MM.1S (cell line): ENCODE data around the gene PTGES.

ENCODE experiments used
- DNase-seq: peaks from one replicate; pipeline ENCODE4 v3.0.0-alpha.2; 2015
- H2AFZ ChIP-seq: fragments of 300-600 bp; sonication (generic); 2 replicates; pipeline ENCODE4 v1.6.0; 2016; ENCODE audit warnings: antibody characterized with exemption, low read length
- H3F3A ChIP-seq: fragments of 300-600 bp; sonication (generic); 2 replicates; pipeline ENCODE4 v1.6.1; 2016; ENCODE audit warnings: mild to moderate bottlenecking, antibody characterized with exemption, low read length, moderate library complexity, mixed read lengths; ENCODE audit not compliant: insufficient read depth
- H3K27ac ChIP-seq: fragments of 300-600 bp; sonication (generic); 2 replicates; pipeline ENCODE4 v1.5.1; 2016; ENCODE audit warnings: mild to moderate bottlenecking, low read length
- H3K27me3 ChIP-seq: fragments of 300-600 bp; sonication (generic); replicated peaks from 2 replicates; pipeline ENCODE4 v1.6.0; 2016; ENCODE audit warnings: low read length; ENCODE audit not compliant: insufficient read depth
- H3K36me3 ChIP-seq: fragments of 300-600 bp; sonication (generic); replicated peaks from 2 replicates; pipeline ENCODE4 v1.6.1; 2016; ENCODE audit warnings: mild to moderate bottlenecking, low read length, mixed read lengths; ENCODE audit not compliant: insufficient read depth
- H3K4me1 ChIP-seq: fragments of 300-600 bp; sonication (generic); 2 replicates; pipeline ENCODE4 v1.6.1; 2016; ENCODE audit warnings: low read length, mixed read lengths
- H3K4me2 ChIP-seq: fragments of 300-600 bp; sonication (generic); 2 replicates; pipeline ENCODE4 v1.6.0; 2016; ENCODE audit warnings: low read depth, low read length
- H3K4me3 ChIP-seq: fragments of 300-600 bp; sonication (generic); 2 replicates; pipeline ENCODE4 v1.5.1; 2016; ENCODE audit warnings: low read length, mixed read lengths
- H3K79me2 ChIP-seq: fragments of 300-600 bp; sonication (generic); 2 replicates; pipeline ENCODE4 v1.6.1; 2016; ENCODE audit warnings: mixed run types, low read length, mixed read lengths
- H3K9ac ChIP-seq: fragments of 300-600 bp; sonication (generic); 2 replicates; pipeline ENCODE4 v1.6.1; 2016; ENCODE audit warnings: low read length, mixed read lengths
- H3K9me2 ChIP-seq: fragments of 300-600 bp; sonication (generic); replicated peaks from 2 replicates; pipeline ENCODE4 v1.6.1; 2016; ENCODE audit warnings: mild to moderate bottlenecking, low read length, mixed read lengths; ENCODE audit not compliant: insufficient read depth
- H3K9me3 ChIP-seq: fragments of 300-600 bp; sonication (generic); replicated peaks from 2 replicates; pipeline ENCODE4 v1.6.1; 2016; ENCODE audit warnings: mild to moderate bottlenecking, low read length, mixed read lengths; ENCODE audit not compliant: insufficient read depth
- H4K20me1 ChIP-seq: fragments of 300-600 bp; sonication (generic); 2 replicates; pipeline ENCODE4 v1.6.1; 2016; ENCODE audit warnings: mild to moderate bottlenecking, low read length, moderate library complexity, mixed read lengths; ENCODE audit not compliant: insufficient read depth
- CTCF ChIP-seq: fragments of 300-600 bp; sonication (generic); IDR thresholded peaks from 2 replicates; pipeline ENCODE4 v1.5.1; 2016; ENCODE audit warnings: antibody characterized with exemption, low read length, mixed read lengths
- EZH2 ChIP-seq: fragments of 300-600 bp; sonication (generic); optimal IDR thresholded peaks from 2 replicates; pipeline ENCODE3; 2017; ENCODE audit warnings: low read depth, mild to moderate bottlenecking, antibody characterized with exemption, low read length, mixed read lengths
- EZH2phosphoT487 ChIP-seq: fragments of 300-600 bp; sonication (generic); IDR thresholded peaks from 2 replicates; pipeline ENCODE4 v1.6.1; 2018; ENCODE audit warnings: antibody characterized with exemption, low read length

The PTGES gene

GRCh38 chr9:129709438-129710168 lies 43.2 kb downstream of the PTGES start:
- no peaks in the 10 kb centered on the region for H3F3A ChIP-seq
- H3K4me1 ChIP-seq, result no peaks in the 10 kb centered on the region
- peaks cover 89% of the 10 kb centered on the region for H3K27me3 ChIP-seq
- H3K4me3 ChIP-seq, result no peak overlapping the region
- TF ChIP-seq EZH2 (no peak), CTCF (no peak), EZH2phosphoT487 (no peak)
- H3K9ac ChIP-seq, result no peak overlapping the region
- H3K9me2 ChIP-seq, result no peaks in the 10 kb centered on the region
- no peaks in the 10 kb centered on the region for H3K79me2 ChIP-seq
- H3K9me3 ChIP-seq, result no peaks in the 10 kb centered on the region
- no peak overlapping the region for H3K27ac ChIP-seq
- DNase-seq, result no peak
- H3K4me2 ChIP-seq, result no peak overlapping the region
- H2AFZ ChIP-seq, result no peak overlapping the region
- H3K36me3 ChIP-seq, result no peaks in the 10 kb centered on the region
- no peaks in the 10 kb centered on the region for H4K20me1 ChIP-seq

GRCh38 chr9:129708793-129709192 lies 44.0 kb downstream of the PTGES start:
- H3K9ac ChIP-seq, result no peak overlapping the region

DNA sequence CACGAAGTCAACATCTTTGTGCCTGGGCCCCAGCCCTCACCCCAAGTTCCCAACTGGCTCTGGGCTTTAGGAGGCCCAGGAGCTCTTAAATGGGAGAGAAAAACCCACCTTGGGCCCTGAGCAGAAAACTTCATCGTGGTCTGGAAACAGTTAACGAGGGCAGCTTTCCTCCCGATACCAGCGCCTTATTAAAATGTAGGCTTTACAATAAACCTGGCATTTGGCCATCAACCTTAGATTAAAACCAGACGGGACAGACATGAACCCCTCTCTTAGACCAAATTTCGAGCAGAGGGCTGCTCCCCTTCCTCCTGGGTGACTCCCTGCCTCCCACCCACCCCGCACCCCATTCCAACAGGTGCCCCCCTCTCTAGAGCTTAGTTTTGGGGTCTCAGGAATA lies 48.0 kb downstream of the PTGES start:
- no peak for DNase-seq
- Histone ChIP-seq H2AFZ (no peak overlapping the region), H3K27ac (no peak overlapping the region), H3F3A (no peaks in the 10 kb centered on the region), H3K9me2 (no peaks in the 10 kb centered on the region), H3K4me2 (no peak overlapping the region), H3K9me3 (no peaks in the 10 kb centered on the region), H3K9ac (no peak overlapping the region), H3K36me3 (no peaks in the 10 kb centered on the region), H4K20me1 (no peaks in the 10 kb centered on the region), H3K79me2 (no peaks in the 10 kb centered on the region), H3K4me3 (no peak overlapping the region), H3K27me3 (peaks cover 90% of the 10 kb centered on the region), H3K4me1 (no peaks in the 10 kb centered on the region)
- TF ChIP-seq EZH2phosphoT487 (no peak), EZH2 (no peak), CTCF (no peak)

More at GRCh38 chr9:129708793-129709192, 44.0 kb downstream of the PTGES start:
- Histone ChIP-seq H3K4me3 (no peak overlapping the region), H3F3A (no peaks in the 10 kb centered on the region), H3K9me2 (no peaks in the 10 kb centered on the region), H2AFZ (no peak overlapping the region), H4K20me1 (no peaks in the 10 kb centered on the region), H3K4me2 (no peak overlapping the region), H3K79me2 (no peaks in the 10 kb centered on the region), H3K27ac (no peak overlapping the region), H3K36me3 (no peaks in the 10 kb centered on the region), H3K9me3 (no peaks in the 10 kb centered on the region), H3K27me3 (peaks cover 89% of the 10 kb centered on the region), H3K4me1 (no peaks in the 10 kb centered on the region)
- DNase-seq, result no peak
- TF ChIP-seq EZH2 (peak; percentile 17), EZH2phosphoT487 (no peak)

- no peaks in the 10 kb centered on the region for H3F3A ChIP-seq
- no peaks in the 10 kb centered on the region for H3K4me1 ChIP-seq
- H2AFZ ChIP-seq, result no peak overlapping the region
- no peak for DNase-seq
- no peaks in the 10 kb centered on the region for H3K9me2 ChIP-seq
- H3K27ac ChIP-seq, result no peak overlapping the region
- H3K9ac ChIP-seq, result no peak overlapping the region
- H3K4me2 ChIP-seq, result no peak overlapping the region
- H3K79me2 ChIP-seq, result no peaks in the 10 kb centered on the region
- no peak overlapping the region for H3K4me3 ChIP-seq
- H4K20me1 ChIP-seq, result no peaks in the 10 kb centered on the region
- H3K36me3 ChIP-seq, result no peaks in the 10 kb centered on the region
- peaks cover 90% of the 10 kb centered on the region for H3K27me3 ChIP-seq
- H3K9me3 ChIP-seq, result no peaks in the 10 kb centered on the region
- no peak for TF ChIP-seq EZH2phosphoT487
- TF ChIP-seq CTCF, result no peak
- TF ChIP-seq EZH2, result no peak
These were observed 49.0 kb downstream of the PTGES start for GRCh38 chr9:129703667-129704355.
